ENCODE measurements around the gene IL16. TPM values are rescaled to one million over a fixed set of nuclear protein-coding genes. Genes with fewer than 3 reads are reported as not detected.
A peak's percentile ranks its signal among the peaks of the same experiment; 100 is the strongest.

Gene IL16
- total and polyA plus RNA-seq, 9 of the 15 experiments (the other 6 are each of a cell fraction or from before 2014, with no cell fraction given): 1.4 to 18.8 (median 10.6) TPM

GRCh38 chr15:81163961-81164800 lies 32.5 kb upstream of the IL16 start (continued):
- 0 out of 2 replicates have a peak, but pooled peaks have one; percentile 19 for TF ChIP-seq TFAP4 (CRISPR knock-in tag; IDR thresholded peaks at IDR 0.05; ENCODE audit: borderline replicate concordance)
- 0 out of 2 replicates have a peak, but pooled peaks have one; percentile 24 for TF ChIP-seq ZNF12 (CRISPR knock-in tag; IDR thresholded peaks at IDR 0.05)
- TF ChIP-seq, protein P1, sequence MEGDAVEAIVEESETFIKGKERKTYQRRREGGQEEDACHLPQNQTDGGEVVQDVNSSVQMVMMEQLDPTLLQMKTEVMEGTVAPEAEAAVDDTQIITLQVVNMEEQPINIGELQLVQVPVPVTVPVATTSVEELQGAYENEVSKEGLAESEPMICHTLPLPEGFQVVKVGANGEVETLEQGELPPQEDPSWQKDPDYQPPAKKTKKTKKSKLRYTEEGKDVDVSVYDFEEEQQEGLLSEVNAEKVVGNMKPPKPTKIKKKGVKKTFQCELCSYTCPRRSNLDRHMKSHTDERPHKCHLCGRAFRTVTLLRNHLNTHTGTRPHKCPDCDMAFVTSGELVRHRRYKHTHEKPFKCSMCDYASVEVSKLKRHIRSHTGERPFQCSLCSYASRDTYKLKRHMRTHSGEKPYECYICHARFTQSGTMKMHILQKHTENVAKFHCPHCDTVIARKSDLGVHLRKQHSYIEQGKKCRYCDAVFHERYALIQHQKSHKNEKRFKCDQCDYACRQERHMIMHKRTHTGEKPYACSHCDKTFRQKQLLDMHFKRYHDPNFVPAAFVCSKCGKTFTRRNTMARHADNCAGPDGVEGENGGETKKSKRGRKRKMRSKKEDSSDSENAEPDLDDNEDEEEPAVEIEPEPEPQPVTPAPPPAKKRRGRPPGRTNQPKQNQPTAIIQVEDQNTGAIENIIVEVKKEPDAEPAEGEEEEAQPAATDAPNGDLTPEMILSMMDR (IDR thresholded peaks at IDR 0.05 in 2 of 3, conservative IDR thresholded peaks at IDR 0.05 in 1 of 3; ENCODE audit: insufficient read depth in 2 of 3, low read depth in 1 of 3, low read length in 3 of 3): peak; percentile 47 to 62 (median 50)
- no peak for TF ChIP-seq KHSRP (IDR thresholded peaks at IDR 0.05)
- TF ChIP-seq BRF2 (IDR thresholded peaks at IDR 0.05; ENCODE audit: borderline replicate concordance, insufficient read depth, insufficient read length): no peak
- TF ChIP-seq ATF7 (IDR thresholded peaks at IDR 0.05): peak; percentile 62
- no peak for TF ChIP-seq PTRF (tag; IDR thresholded peaks at IDR 0.05)
- TF ChIP-seq NEUROD1 (IDR thresholded peaks at IDR 0.05; ENCODE audit: borderline replicate concordance, low read depth, low read length, partially characterized antibody): peak; percentile 38
- TF ChIP-seq VEZF1 (CRISPR knock-in tag; IDR thresholded peaks at IDR 0.05): peak; percentile 20; the same call in 1 of the 2 replicates
- TF ChIP-seq MED1 (CRISPR knock-in tag; IDR thresholded peaks at IDR 0.05; ENCODE audit: borderline replicate concordance): no peak
- TF ChIP-seq, protein P2, sequence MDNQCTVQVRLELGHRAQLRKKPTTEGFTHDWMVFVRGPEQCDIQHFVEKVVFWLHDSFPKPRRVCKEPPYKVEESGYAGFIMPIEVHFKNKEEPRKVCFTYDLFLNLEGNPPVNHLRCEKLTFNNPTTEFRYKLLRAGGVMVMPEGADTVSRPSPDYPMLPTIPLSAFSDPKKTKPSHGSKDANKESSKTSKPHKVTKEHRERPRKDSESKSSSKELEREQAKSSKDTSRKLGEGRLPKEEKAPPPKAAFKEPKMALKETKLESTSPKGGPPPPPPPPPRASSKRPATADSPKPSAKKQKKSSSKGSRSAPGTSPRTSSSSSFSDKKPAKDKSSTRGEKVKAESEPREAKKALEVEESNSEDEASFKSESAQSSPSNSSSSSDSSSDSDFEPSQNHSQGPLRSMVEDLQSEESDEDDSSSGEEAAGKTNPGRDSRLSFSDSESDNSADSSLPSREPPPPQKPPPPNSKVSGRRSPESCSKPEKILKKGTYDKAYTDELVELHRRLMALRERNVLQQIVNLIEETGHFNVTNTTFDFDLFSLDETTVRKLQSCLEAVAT (IDR thresholded peaks at IDR 0.05): peak in 1 of 2 experiments; percentile 92; a peak in 2 of 4 replicates
- peak; percentile 69 for TF ChIP-seq TEAD4 (IDR thresholded peaks at IDR 0.05; ENCODE audit: low read length)
- TF ChIP-seq TEAD4 (CRISPR knock-in tag; IDR thresholded peaks at IDR 0.05; ENCODE audit: borderline replicate concordance): no peak
- TF ChIP-seq MYC (IDR thresholded peaks at IDR 0.05; ENCODE audit: low read depth, low read length): peak; percentile 68; the same call in 1 of the 2 replicates
- TF ChIP-seq MYC (CRISPR knock-in tag; IDR thresholded peaks at IDR 0.05; ENCODE audit: borderline replicate concordance, low read depth): no peak
- peak; percentile 14 for TF ChIP-seq RBM25 (IDR thresholded peaks at IDR 0.05; ENCODE audit: low read depth, low read length, severe bottlenecking)
- no peak for TF ChIP-seq MTF1 (CRISPR knock-in tag; IDR thresholded peaks at IDR 0.05; ENCODE audit: borderline replicate concordance)
- TF ChIP-seq TCF3 (CRISPR knock-in tag; IDR thresholded peaks at IDR 0.05): peak; percentile 81
- TF ChIP-seq NFIC (IDR thresholded peaks at IDR 0.05): peak; percentile 45
- peak; percentile 43; the same call in 1 of the 2 replicates for TF ChIP-seq MTA2 (IDR thresholded peaks at IDR 0.05; ENCODE audit: low read depth)
- TF ChIP-seq CBFA2T3 (IDR thresholded peaks at IDR 0.05): peak; percentile 86
